ENCODE data around the gene TPCN1. TPM values are rescaled to one million over a fixed set of nuclear protein-coding genes. Genes with fewer than 3 reads are reported as not detected.

The TPCN1 gene
- total and polyA plus RNA-seq, 2 experiments from 2014 or later = 16.9 to 32.1 TPM

- Histone ChIP-seq H3K36me3 (replicated peaks; ENCODE audit: insufficient read depth, low read depth) (no peaks in the 10 kb centered on the region), H4K20me1 (ENCODE audit: insufficient read depth, poor library complexity, severe bottlenecking) (no peaks in the 10 kb centered on the region), H3K4me1 (ENCODE audit: insufficient read depth) (no peaks in the 10 kb centered on the region), H3K79me2 (no peaks in the 10 kb centered on the region), H3K9me3 (ENCODE audit: low read depth) (no peaks in the 10 kb centered on the region), H3K4me3 (no peak overlapping the region), H3K27me3 (no peaks in the 10 kb centered on the region), H3K9me2 (replicated peaks; ENCODE audit: insufficient read depth) (no peaks in the 10 kb centered on the region), H3K27ac (no peak overlapping the region), H2AFZ (no peak overlapping the region), H3K4me2 (no peak overlapping the region)
- TF ChIP-seq EZH2 (IDR thresholded peaks at IDR 0.05; ENCODE audit: borderline replicate concordance) = no peak
- TF ChIP-seq, protein P1, sequence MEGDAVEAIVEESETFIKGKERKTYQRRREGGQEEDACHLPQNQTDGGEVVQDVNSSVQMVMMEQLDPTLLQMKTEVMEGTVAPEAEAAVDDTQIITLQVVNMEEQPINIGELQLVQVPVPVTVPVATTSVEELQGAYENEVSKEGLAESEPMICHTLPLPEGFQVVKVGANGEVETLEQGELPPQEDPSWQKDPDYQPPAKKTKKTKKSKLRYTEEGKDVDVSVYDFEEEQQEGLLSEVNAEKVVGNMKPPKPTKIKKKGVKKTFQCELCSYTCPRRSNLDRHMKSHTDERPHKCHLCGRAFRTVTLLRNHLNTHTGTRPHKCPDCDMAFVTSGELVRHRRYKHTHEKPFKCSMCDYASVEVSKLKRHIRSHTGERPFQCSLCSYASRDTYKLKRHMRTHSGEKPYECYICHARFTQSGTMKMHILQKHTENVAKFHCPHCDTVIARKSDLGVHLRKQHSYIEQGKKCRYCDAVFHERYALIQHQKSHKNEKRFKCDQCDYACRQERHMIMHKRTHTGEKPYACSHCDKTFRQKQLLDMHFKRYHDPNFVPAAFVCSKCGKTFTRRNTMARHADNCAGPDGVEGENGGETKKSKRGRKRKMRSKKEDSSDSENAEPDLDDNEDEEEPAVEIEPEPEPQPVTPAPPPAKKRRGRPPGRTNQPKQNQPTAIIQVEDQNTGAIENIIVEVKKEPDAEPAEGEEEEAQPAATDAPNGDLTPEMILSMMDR (IDR thresholded peaks at IDR 0.05; ENCODE audit: poor library complexity) = no peak
- no peak for TF ChIP-seq EZH2phosphoT487 (IDR thresholded peaks at IDR 0.05; ENCODE audit: low read depth, severe bottlenecking, unreplicated experiment)
- DNase-seq (ENCODE audit: low spot score) = no peak
- WGBS (ENCODE audit: low lambda C conversion rate, missing lambda C conversion rate) = 93% methylated on average over 11 of the region's 12 CpGs
Measured at GRCh38 chr12:113320401-113320800, 99.1 kb downstream of the TPCN1 start.

GRCh38 chr12:113322343-113322742 lies 101.1 kb downstream of the TPCN1 start:
- no peak for TF ChIP-seq EZH2 (IDR thresholded peaks at IDR 0.05; ENCODE audit: borderline replicate concordance)
- TF ChIP-seq EZH2phosphoT487 (IDR thresholded peaks at IDR 0.05; ENCODE audit: low read depth, severe bottlenecking, unreplicated experiment) = no peak
- TF ChIP-seq, protein P1 (IDR thresholded peaks at IDR 0.05; ENCODE audit: poor library complexity) = no peak
- WGBS (ENCODE audit: low lambda C conversion rate, missing lambda C conversion rate) = 100% methylated on average over 2 of the region's 2 CpGs
- no peaks in the 10 kb centered on the region for H3K79me2 ChIP-seq
- H4K20me1 ChIP-seq (ENCODE audit: insufficient read depth, poor library complexity, severe bottlenecking) = no peaks in the 10 kb centered on the region
- no peak overlapping the region for H3K4me2 ChIP-seq
- no peaks in the 10 kb centered on the region for H3K27me3 ChIP-seq
- DNase-seq (ENCODE audit: low spot score) = no peak
- H3K9me3 ChIP-seq (ENCODE audit: low read depth) = no peaks in the 10 kb centered on the region
- no peak overlapping the region for H3K4me3 ChIP-seq
- no peak overlapping the region for H3K27ac ChIP-seq
- no peaks in the 10 kb centered on the region for H3K36me3 ChIP-seq (replicated peaks; ENCODE audit: insufficient read depth, low read depth)
- H3K4me1 ChIP-seq (ENCODE audit: insufficient read depth) = no peaks in the 10 kb centered on the region
- H3K9me2 ChIP-seq (replicated peaks; ENCODE audit: insufficient read depth) = no peaks in the 10 kb centered on the region
- no peak overlapping the region for H2AFZ ChIP-seq

GRCh38 chr12:113325916-113326315 lies 104.7 kb downstream of the TPCN1 start:
- WGBS (ENCODE audit: low lambda C conversion rate, missing lambda C conversion rate) = 89% methylated on average over 3 of the region's 3 CpGs
- TF ChIP-seq EZH2 (IDR thresholded peaks at IDR 0.05; ENCODE audit: borderline replicate concordance) (no peak), EZH2phosphoT487 (IDR thresholded peaks at IDR 0.05; ENCODE audit: low read depth, severe bottlenecking, unreplicated experiment) (no peak)
- TF ChIP-seq, protein P1 (IDR thresholded peaks at IDR 0.05; ENCODE audit: poor library complexity) = no peak
- H3K79me2 ChIP-seq = no peaks in the 10 kb centered on the region

More at GRCh38 chr12:113325916-113326315, 104.7 kb downstream of the TPCN1 start:
- Histone ChIP-seq H3K27ac (no peak overlapping the region), H3K27me3 (no peaks in the 10 kb centered on the region), H3K4me1 (ENCODE audit: insufficient read depth) (no peaks in the 10 kb centered on the region), H3K36me3 (replicated peaks; ENCODE audit: insufficient read depth, low read depth) (no peaks in the 10 kb centered on the region), H2AFZ (no peak overlapping the region), H4K20me1 (ENCODE audit: insufficient read depth, poor library complexity, severe bottlenecking) (no peaks in the 10 kb centered on the region), H3K4me3 (no peak overlapping the region), H3K9me3 (ENCODE audit: low read depth) (no peaks in the 10 kb centered on the region), H3K4me2 (no peak overlapping the region), H3K9me2 (replicated peaks; ENCODE audit: insufficient read depth) (no peaks in the 10 kb centered on the region)
- no peak for DNase-seq (ENCODE audit: low spot score)

All from hepatocyte (in vitro differentiated cells).